Stimulated activated CD8-positive, alpha-beta memory T cell treated with anti-CD3 and anti-CD28 coated beads, Interleukin-12 subunit alpha, Interleukin-12 subunit beta, amount 100 ng/mL, for 1 hour (primary cell): ENCODE results near the gene NUDCD2.
"Not testable (repeated sequence)": the region's sequence is repeated elsewhere in the genome, so short reads cannot be mapped to it uniquely, and the experiment has no call there.

Source experiments
- DNase-seq: peaks from one replicate; pipeline ENCODE4 v3.0.0-alpha.2; 2020; ENCODE audit warnings: low read depth

The NUDCD2 gene

DNA sequence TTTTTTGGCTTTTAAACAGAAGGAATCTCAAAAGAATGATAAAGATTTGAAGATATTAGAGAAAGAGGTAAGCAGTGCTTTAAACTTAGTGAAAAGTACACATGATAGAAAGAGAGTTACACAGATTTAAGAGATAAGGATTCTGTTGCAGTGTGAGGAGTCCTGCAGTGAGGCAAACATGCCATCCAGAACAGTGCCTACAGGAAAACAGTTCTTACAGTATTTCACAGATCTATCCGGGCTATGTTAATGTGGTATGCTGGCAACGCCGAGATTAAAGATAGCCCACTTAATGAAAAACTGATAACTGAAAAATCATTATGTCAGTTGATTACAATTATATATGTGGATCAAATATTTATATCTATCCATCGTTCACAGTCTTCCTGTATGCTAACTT, 7.8 kb upstream of the NUDCD2 start:
- no peak for DNase-seq

DNA sequence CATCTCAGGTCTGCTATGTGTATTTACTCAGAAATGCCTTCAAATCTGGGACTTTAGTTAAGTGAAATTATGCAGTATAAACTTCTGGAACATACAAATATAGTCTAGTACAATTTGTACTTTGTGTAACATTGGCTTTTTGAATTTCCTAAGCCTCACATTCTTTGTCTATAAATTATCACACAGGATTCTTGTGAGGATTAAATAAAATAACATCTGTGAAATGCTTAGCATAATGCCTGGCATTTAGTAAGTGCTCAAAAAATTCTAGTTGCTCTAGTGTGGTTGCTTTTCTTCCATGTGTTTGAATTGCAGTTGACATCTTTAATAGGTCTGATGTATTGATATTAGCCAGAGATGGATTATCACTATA, 3.1 kb upstream of the NUDCD2 start:
- DNase-seq = no peak

DNA sequence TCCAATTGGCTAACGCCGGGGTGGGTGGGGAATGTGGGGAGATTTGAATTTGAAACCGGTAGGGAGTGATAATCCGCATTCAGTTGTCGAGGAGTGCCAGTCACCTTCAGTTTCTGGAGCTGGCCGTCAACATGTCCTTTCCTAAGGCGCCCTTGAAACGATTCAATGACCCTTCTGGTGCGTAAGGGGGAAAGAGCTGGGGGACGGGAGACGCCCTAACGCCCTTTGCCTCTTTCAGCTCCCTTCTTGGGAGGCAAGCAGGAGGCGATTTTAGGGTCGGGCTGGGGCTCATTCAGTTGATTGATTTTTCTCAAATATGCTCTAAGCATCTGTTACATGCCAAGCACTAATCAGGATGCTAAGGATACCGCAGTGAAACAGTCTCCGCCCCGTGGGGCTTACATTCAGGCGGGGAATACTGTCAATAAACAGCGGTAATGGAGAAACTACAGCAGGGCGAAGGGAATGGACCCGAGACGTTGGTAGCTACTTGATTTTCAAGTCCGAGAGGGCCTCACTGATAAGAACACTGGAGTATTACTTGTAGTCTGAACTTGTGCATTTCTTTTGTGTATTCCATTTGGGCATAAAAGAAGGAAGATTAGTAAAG, 765 bp upstream of the NUDCD2 start, which contains the start of gene HMMR:
Gene HMMR (plus strand): TSS at position 71 of the 610 bp plus-strand sequence. CDS start 61 bp downstream, at position 132.
- no peak for DNase-seq

DNA sequence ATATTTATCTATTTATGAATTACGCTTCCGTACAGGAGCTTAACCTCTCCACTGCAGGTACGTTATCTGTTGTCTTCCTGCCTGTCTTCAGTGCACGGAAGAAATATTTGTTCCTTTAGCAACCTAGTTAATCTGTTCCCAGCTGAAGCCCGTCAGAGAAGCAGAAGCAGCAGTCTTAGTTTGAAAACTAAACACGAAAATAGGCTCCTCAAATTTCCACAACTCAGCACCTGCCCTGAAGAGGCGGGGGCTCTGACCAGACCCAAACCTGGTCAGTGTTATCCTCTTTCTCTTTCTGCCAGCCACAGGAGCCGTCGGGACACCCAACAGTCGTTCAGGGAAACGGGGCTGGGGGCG, 462 bp downstream of the NUDCD2 start:
- DNase-seq = no peak

- DNase-seq = no peak
These were observed 1.0 kb downstream of the NUDCD2 start for GRCh38 chr5:163458778-163459385.

- no peak for DNase-seq
These were observed 3.1 kb downstream of the NUDCD2 start for GRCh38 chr5:163456840-163457239.

DNA sequence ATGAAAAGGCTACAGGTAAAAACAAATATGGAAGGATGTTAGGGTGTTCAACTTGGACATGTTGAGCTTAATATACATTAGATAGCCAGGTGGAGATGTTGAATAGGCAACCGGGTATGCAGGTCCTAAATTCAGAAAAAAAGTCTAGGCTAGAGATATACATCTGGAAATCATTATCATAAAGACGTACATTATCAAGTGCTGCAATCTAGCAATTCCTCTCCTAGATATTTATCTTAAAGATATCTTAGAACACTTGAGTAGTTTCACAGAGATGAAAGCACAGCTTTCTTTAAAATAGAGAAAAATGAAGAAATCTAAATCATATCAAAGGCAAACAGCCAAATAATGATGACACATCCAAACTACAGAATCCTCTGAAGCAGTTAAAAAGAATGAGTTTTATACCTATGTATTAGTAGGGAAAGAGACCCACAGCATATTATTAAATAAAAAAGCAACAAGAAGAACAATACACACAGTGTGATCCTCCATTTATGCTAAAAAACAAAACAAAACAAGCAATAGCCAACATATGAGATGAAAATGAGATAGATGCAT, 3.8 kb downstream of the NUDCD2 start:
- DNase-seq = no peak

DNA sequence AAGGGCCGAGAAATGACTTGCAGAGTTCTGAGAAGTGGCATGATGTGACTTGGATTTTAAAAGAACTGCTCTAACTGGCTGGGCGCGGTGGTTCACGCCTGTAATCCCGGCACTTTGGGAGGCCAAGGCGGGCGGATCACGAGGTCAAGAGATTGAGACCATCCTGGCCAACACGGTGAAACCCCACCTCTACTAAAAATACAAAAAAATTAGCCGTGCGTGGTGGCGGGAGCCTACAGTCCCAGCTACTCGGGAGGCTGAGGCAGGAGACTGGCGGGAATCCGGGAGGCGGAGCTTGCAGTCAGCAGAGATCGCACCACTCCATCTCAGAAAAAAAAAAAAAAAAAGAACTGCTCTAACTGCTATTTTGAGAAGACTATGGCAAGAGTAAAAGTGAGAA, 4.5 kb downstream of the NUDCD2 start:
- not testable (repeated sequence) for DNase-seq

DNA sequence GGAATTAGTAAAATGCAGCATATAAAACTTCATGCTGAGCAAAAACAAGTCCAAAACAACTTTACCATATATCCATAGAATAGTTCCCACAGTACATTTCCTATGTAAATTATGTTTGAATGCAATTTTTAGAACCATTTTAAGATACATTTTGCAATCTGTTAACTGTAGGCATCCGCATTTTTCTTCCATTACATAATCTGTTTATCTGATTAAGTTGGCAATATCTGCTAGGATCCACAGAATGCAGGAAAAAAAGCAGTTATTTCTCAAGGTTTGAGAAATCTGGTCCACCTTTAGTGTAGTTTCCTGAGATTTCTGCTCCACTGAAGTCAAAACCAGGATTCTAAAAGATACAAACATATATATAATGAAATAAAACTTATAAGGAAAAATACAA, 6.2 kb downstream of the NUDCD2 start:
- DNase-seq = no peak

DNA sequence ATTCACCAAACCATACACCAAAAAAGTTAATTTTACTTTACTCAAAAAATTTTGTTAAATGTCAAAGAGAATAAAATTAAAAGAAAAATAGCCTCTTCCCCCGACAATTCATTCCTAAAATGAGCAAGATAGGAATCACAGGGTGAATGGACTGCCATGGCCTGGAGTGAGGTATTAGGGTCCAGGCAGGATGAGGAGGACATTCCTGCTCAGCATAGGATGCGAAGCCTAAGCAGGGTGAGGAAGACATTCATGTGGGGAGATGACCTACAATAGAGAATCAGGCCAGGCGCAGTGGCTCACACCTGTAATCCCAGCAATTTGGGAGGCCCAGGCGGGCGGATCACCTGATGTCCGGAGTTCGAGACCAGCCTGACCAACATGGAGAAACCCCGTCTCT, 8.4 kb downstream of the NUDCD2 start:
- DNase-seq = no peak

- DNase-seq = no peak
These were observed 11.4 kb downstream of the NUDCD2 start for GRCh38 chr5:163448491-163448890.

GRCh38 chr5:163447875-163448274, 12.0 kb downstream of the NUDCD2 start:
- DNase-seq = no peak

- DNase-seq = no peak
These were observed 12.7 kb downstream of the NUDCD2 start for GRCh38 chr5:163447191-163447590.

DNA sequence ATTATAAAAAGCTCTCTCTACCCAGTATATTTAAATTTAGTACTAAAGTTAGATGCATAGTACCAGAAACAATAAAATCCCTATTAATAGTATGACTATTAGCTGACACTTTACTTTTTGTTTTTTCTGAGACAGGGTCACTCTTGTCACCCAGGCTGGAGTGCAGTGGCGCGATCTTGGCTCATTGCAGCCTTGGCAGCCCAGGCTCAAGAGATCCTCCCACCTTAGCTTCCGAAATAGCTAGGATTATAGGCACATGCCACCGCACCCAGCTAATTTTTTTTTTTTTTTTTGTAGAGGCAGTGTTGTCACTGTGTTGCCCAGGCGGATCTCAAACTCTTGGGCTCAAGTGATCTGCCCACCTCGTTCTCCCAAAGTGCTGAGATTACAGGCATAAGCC, 14.6 kb downstream of the NUDCD2 start:
- no peak for DNase-seq

DNA sequence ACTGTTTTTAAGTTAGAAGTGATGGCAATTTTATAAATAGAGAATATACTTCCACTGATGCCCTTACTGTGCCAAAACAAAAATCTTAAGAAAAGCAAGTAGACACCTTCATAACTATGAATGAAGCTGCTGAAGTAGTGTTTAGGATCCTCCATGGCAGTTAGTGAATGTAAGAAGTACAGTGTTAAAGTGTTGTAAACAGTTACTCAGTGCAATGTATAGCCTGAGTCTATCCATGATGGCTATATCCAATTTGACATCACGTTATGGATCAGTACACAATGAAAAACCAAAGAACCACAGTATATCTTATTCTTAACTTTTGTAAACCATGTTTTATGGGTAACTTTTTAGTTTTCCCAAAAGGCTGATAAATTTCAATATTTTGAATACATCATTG, 15.4 kb downstream of the NUDCD2 start:
- DNase-seq = no peak

DNA sequence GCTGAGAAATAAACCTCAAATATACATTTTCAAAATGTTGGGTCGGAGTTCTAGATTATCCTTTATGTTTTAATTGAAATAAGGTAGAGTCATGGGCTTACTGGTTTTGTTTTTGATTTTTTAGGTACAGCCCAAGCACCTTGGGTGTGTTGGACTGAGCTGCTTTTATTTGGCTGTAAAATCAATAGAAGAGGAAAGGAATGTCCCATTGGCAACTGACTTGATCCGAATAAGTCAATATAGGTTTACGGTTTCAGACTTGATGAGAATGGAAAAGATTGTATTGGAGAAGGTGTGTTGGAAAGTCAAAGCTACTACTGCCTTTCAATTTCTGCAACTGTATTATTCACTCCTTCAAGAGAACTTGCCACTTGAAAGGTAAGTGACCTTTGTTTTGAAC, 18.9 kb downstream of the NUDCD2 start:
- no peak for DNase-seq

GRCh38 chr5:163439092-163439425, 20.8 kb downstream of the NUDCD2 start:
- DNase-seq = no peak

DNA sequence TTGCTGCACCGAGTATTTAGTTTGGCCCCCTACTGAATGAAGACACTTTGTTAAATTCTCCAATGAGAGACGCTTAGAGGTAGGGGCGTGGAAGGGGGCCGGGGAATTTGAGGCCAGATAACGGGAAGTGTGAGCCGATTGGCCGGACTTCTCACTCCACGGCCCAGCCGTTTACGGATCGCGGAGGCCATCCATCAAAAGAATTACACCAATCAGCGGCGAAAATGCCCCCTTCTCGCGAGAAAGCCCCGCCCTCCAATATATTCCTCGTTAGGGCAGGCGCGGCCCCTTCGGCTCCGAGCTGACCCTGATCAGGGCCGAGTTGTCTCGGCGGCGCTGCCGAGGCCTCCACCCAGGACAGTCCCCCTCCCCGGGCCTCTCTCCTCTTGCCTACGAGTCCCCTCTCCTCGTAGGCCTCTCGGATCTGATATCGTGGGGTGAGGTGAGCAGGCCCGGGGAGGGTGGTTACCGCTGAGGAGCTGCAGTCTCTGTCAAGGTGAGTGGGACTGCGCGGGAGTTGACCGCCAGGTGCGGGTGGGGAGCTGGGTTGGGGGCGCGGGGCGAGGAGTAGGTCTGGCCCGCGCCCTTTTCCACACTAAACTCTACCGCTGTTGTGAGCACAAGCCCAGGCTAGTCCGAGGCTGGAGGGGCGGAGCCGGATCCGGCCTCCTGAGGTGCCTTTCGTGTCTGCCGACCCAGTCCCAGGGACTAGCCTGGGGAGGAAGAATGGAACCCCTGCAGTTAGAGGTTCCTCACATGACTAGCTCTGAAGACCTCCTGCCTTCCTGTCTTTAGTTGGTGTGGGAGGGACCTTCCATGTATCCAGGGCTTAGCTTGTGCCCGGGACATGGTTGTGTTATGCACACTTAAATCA, 22.4 kb downstream of the NUDCD2 start, which contains the start of gene CCNG1:
Gene CCNG1 (plus strand): TSS at position 287 of the 874 bp plus-strand sequence. CDS start 1,662 bp downstream, outside the sequence.
- DNase-seq = peak; percentile 78

- DNase-seq = no peak
These were observed 22.9 kb downstream of the NUDCD2 start for GRCh38 chr5:163437011-163437308.

GRCh38 chr5:163436515-163436914, 23.4 kb downstream of the NUDCD2 start:
- DNase-seq = no peak

- DNase-seq = no peak
These were observed 25.5 kb downstream of the NUDCD2 start for GRCh38 chr5:163434401-163434866.

- no peak for DNase-seq
These were observed 26.6 kb downstream of the NUDCD2 start for GRCh38 chr5:163433271-163433670.

GRCh38 chr5:163432544-163432943, 27.4 kb downstream of the NUDCD2 start:
- DNase-seq = no peak
